OCI-M2 (cell line): Measurements from ENCODE around the gene EPS15.
A peak's percentile ranks its signal among the peaks of the same experiment; 100 is the strongest.
"Not testable (repeated sequence)": the region's sequence is repeated elsewhere in the genome, so short reads cannot be mapped to it uniquely, and the experiment has no call there.

Experiments used
- DNase-seq: peaks from one replicate; lab custom pipeline; 2025; ENCODE audit not compliant: unreplicated experiment; lab: John Stamatoyannopoulos, UW

EPS15 gene

DNA sequence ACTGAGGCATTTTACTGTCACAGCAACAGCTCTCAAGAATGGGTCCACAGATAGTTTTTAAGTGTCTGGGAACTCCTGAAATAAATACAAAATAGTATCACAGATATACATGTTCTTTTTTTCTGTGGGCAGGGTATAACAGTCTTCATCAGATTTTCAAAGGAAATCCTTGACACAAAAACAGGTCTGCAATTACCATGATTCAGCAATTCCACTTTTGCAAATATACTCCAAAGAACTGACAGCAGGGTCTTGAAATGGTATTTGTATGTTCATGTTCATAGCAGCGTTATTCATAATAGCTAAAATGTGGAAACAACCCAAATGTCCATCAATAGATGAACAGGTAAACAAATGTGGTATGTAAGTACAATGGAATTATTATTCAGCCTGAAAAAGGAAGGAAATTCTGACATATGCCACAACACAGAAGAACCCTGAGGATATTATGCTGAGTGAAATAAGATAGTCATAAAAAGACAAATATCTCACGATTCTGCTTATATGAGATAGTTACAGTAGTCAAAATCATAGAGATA, 85.0 kb downstream of the EPS15 start:
- DNase-seq = no peak

DNA sequence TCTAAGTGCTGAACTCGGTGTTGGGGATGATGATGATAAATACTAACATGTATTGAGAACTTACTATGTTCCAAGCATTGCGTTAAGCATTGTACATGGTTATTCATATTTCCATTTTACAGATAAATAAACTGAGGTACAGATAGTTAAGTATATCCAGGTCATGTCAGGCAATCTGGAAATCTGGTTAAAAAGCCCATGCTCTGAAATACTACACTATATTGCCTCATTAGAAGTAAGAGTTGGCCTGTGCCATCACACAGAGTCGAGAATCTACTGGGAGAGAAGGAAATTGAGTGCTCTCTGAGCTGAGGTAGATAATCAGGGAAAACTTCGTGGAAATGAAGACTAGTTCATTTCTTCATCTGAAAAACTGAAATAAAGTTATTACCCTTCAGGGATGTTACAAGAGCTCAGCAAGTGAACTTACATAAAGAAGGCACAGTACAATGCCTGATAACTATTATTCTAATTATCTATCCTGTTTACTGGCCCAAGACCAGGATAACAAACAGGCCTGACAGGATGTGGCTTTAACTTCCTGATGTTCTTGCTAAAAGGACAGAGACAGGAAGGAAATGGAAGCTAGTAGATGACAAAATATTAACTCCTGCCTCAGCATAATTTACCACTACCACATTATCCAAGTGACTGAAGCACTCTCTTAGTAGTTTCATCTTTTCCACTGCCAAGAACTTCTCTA, 85.6 kb downstream of the EPS15 start:
- DNase-seq = no peak

DNA sequence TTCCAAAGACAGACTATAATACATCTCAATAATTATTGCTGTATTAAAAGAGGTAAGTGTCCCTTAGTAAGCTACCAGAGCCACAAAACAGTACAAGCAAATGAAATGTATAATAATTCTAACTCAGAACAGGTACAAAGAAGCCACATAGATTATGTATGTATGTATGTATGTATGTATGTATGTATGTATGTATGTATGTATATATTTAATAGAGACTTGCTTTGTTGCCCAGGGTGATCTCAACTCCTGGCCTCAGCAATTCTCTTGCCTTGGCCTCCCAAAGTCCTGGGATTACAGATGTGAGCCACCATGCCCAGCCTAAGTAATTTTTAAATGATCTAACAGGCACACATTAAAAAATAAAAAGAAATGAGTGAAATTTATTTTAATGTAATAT, 86.9 kb downstream of the EPS15 start:
- no peak for DNase-seq

DNA sequence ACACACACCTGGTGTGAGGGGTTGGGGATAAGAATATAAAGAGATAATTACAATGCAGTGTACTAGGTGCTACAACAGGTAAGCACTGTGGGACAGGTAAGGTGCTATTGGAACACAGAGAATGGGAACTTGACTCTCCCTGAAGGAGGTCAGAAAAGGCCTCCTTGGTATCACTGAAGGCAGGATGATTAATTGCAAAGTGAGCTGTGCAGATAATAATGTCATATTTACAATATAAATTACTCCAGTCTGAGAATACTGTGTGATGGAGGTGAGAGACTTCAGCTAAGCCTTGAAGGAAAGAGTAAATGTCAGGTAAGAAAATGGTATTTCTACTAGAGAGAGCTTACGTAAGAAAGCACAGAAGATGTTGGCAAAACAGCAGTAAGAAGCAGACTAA, 91.6 kb downstream of the EPS15 start:
- no peak for DNase-seq

DNA sequence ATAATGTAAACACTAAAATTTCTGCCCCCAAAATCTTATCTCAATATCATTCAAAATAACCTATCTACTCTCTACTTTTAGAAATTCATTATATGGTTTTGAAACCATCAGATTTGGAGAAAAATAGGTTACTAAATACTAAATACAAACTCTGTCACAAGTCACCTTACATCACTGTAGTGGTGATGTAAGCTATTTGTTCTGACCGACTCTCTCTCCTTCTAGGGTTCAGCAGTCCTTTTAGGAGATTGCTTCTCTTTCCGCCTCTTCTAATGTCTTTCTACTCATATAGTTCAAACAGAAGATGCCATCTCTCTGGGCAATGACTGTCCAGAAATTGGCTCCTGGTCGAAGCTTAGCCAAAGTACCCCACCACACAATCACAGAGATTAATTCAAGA, 93.1 kb downstream of the EPS15 start:
- no peak for DNase-seq

DNA sequence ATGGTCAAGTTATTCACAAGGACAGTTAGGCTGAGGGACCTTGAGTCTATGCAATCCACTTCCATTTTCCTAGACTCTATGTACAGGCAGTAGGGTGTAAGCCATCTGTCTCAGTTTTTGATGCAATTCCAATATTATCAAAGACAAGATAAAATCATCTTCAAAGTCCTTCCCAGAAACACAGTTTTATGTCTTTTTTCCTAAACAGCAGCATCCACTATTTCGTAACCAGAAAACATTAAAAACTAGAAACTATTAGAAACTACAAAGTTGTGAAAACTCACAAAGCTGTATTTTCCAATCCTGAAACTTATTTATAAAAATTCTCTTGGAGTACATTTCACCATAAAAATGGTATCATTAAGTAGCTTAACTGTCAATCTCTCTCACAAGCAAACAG, 93.8 kb downstream of the EPS15 start:
- no peak for DNase-seq

DNA sequence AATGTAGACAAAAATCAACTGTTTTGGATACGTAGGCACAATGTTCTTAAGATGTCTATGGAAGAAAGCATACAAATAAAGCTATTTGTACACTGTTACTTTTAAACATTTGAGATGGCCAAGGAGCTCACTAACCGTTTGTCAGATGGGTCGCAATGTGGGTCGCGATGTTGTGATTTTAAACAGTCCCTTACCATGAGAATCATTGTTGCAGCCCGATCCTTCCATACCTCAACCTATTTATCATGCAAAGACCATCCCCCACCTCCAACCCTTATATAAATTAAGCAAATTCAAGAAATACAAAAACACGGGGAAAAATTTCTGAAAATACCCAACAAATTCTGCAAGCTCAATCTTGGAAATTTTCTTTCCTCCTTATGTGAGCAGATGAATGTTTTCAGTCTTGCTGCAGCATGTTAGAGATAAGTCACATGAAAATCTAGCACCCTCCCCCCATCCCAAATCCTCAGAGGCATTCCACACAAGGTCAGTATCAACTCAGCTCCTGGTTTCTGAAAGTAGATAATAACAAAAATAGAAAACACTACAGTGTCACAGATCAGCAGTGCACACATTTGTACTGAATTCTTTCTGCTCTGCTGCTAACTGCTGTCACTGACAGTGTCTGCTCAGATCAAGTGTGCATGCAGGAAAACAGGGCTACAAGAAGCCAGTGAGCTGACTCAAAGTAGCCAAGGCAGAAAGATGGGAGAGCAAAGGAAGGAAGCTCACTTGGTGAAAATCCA, 95.8 kb downstream of the EPS15 start:
- peak; percentile 36 for DNase-seq

DNA sequence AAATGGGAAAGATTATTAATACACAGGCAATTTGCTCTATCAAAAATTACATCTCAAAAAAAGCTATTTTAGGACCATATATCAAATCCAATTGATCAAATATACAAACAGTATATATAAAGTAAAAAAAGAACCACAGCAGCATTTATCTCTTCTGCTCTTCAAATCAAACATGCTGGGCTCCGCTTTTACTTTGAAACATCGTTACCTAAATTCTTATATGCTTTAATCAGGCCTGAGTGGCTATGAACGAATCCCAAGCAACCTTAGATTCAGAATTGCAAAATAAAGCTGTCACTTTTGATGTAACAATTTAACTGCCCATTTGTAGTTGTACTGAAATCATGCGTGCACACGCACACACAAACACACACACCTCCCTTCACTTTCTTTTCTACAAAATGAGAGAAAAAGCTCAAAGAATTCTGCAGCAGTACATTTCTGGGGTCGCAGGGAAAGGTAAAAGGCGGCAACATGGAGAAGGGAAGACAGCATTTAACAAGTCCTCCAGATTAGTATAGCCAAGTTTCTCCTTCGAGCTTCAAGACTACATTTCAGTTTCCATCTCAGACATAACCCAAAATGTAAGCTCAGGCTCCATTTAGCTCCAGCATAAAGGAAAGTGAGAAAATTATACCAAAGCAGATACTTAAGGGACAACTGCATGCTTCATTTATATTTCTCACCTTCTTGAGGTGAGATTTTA, 96.5 kb downstream of the EPS15 start:
- DNase-seq = no peak

DNA sequence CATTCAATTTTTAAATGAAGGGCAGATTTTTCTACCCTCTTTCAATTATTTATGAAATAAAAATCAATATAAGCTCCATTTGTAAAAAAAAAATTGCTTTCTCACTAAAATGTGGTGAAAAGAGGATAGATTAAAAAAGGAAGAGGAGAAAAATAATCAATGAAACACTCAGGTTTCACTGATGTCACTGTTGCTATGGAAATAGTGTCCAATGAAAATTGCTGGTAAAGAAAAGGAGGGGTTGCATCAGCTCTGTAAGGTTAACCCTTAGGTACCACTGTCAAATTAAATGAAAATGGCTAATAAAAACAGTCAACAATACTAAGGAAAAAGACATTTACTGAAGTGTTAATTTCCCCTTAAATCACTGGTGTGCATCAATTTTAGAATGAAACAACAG, 97.1 kb downstream of the EPS15 start:
- DNase-seq = no peak

DNA sequence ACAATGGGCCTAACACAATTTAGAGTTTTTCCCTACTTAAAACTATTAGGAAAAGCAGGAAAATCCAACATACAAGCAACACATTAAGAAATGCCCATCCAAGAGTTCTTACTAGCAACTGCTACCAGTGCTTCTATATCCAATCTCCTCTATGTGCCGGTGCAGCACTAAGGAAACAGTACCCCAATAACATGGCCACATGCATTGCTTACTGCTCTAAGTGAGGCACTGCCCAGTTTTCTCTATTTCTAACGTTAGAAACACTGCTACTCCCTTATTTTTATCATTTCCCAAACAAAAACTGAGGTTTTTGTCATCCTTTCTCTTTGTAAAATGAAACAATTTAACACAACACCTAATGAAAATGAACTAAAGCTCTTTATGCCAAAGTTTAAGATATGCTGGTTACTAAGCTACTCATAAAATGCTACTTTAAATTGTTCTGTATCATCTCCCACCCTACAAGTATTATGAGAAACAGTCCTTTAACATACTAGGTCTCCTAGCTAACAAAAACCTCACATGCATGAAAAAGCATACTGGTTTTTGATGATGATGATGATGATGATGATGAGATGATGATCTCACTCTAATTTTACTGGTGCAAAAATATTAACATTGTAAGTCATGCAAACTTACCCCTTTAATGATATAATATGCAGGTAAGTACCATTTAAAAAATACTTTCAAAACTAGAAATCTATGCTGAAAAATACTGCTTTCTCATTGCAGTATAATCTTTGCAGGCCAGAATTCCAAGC, 98.0 kb downstream of the EPS15 start:
- no peak for DNase-seq

DNA sequence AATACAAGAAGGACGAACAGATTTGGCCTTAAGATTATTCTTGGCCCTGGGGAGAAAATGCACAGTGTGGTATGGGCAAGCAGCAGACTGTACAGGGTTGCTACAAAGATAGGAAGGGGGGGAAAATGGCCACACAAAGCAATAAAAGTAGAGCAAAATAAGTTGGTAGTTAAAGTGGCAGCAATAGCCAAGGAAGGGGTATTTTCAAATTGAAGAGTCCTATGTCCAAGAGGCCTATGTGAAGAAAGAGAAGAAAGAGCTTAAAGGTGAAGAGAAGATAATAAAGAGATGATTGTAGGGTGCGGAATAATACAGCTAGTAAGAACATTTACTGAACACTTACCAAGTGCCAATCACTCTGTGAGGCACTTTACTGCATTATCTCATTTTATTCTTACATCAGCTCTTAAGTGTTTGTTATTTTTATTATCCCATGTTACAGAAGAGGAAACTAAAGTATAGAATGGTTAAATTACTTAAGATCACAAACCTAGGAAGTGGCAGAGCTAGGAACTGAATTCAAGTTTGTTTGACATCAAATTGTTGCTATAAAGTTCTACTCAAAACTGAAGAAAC, 100.6 kb downstream of the EPS15 start:
- no peak for DNase-seq

DNA sequence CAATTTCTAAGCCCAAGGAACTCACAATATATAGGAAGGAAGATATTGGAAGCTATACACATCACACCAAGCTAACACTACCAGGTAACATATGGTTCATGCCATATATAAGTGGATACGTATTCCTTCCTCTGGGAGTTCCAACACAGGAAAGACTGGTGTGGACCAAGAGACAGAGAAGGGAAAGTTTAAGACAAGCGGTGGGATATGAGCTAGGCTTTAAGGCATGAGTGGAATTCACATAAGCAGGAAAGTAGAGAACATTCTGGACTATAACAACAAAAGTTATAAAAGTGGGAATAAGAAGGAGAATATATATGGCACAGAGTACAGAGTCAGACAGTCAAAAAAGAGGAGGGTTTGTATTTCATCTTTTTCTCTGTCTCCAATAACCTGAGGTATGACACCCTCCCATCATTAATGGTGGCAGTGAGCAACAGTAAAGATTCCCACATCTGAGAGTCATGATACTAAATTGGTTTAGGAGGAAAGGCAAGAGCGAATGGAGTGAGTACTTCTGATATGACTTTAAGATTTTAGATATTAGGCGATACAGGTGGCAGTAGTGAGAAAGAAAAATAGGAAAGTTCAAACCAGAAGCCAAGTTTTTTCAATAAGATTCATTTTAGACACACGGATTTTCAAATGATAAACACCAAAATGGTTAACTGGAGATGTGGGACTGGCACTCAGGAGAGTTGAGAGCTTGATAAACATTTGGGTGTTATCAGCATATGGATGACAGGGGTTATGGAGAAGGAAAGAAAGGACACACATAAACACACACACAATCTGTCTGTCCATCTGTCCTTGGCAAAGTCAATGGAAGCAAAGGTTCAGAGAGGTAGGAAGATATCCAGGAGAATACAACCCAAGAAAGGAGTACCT, 101.3 kb downstream of the EPS15 start:
- DNase-seq = no peak

DNA sequence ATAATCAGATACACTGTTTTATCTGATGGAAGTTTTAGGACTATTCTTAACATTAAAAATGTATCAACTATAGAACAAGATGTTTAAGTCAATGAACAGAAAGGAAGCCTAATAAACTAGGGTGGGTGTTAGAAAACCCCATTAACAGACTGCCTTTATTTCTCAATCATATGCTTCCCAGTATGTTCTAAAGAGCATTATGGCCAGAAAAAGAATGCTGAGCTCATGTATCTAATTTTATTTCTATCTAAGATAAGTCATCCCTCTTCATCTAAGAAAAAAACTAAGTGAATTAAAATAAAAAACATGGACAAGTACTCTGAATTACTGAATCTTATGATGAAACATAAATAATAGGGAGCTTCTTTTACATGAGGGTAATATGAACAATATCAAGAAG, 102.2 kb downstream of the EPS15 start:
- no peak for DNase-seq

DNA sequence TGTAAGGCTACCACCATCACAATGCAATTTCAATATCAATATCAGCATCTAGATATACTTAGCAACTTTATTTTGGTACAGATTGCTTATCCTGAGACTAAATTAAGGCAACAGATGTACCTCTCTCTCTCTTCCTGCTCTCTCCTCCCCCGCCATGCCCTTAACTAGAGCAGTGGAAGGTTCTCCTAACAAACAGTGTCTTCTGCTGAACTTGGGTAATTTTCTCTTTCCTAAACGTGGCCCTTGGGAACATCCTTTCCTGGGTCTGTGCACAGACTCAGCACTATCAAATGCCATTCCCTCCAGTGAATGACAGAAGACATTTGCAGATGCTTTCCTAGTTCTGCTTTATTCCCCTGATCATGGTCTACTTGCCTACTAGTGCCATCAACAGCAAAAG, 103.1 kb downstream of the EPS15 start:
- no peak for DNase-seq

DNA sequence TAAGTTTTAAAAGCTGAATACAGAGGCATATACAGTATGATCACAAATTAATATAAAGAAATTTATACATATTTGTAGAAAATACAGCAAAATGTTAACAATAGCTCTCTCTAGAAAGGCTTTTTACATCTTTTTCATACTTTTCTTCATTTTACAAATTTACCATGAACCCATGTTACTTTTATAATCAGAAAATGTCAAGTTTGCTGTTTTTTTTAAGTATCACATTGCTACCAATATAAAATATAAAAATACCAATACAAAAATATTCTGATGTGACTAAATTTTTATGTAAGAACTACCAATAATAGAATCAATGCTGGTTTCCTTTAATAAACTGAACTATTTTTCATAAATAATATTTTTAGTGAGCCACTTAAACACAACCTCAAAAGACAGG, 104.3 kb downstream of the EPS15 start:
- no peak for DNase-seq

DNA sequence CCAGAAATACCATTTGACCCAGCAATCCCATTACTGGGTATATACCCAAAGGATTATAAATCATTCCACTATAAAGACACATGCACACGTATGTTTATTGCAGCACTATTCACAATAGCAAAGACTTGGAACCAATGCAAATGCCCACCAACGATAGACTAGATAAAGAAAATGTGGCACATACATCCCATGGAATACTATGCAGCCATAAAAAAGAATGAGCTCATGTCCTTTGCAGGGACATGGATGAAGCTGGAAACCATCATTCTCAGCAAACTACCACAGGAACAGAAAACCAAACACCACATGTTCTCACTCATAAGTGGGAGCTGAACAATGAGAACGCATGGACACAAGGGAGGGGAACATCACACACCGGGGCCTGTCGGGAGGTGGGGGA, 107.2 kb downstream of the EPS15 start:
- not testable (repeated sequence) for DNase-seq

DNA sequence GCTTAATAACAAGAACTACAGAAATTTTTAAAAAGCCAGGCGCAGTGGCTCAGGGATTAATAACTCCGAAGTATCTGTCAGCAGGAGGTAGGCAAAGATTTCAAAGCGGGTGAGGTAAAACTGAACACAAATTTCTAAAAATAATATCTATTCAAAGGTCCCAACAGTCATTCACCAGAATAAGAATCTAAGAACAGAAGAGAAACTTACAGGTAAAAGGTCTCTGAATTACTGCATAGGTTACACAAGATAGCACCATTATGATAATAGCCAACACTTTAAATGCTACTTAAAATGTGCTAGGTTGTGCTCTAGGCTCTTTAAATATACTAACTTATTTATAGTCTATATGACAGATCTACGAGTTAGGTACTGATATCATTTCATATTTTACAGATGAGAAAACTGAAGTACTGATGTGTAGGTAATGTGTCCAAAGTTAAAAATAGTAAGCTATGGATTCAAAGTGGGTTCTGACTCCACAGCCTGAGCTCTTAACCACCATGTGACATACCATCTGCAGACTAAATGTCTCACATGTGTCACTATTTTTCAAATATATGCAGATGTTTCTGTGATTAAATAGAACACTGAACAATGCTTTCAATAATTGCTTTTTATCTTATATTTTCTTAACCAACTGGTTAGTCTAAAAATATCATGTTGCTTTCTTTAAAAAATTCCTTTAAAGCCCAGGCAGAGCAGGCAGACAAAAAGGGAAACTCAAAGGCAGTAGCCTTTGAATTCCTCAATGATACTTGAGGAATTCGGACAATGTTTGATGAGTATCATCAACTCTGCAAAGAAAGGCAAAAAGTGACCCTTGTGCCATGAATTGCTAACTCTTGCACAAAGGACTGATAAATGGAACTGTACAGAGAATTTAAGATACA, 108.3 kb downstream of the EPS15 start:
- no peak for DNase-seq

DNA sequence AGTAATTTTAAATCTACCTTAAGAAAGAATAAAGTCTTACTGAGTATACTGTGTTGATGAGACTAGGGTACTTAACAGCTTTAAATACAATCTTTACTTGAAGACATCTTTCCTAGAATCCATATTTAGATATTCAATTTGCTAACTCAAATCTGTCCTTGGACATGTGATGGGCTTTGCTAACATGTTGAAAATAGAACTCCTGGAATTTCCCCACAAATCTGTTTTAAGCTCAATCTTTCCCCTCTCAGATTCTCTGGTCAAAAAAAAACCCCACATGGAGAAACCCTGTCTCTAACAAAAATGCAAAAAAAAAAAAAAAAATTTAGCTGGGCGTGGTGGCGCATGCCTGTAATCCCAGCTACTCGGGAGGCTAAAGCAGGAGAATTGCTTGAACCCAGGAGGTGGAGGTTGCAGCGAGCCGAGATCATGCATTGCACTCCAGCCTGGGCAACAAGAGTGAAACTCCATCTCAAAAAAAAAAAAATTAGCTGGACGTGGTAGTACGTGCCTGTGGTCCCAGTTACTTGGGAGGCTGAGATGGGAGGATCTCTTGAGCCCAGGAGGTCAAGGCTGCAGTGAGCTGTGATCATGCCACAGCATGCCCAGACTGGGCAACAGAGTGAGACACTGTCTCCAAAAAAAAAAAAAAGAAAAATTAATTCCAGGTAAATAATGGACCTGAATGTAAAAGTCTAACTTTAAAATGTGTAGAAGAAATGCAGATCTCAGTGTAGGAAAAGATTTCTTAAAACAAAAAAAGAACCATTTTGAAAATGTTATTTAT, 109.1 kb downstream of the EPS15 start:
- DNase-seq = not testable (repeated sequence)
